HG03342 (cell line): ENCODE data around the gene AHCYL1.
"Not testable (repeated sequence)": the region's sequence is repeated elsewhere in the genome, so short reads cannot be mapped to it uniquely, and the experiment has no call there.

Experiments used
- ATAC-seq: cut with Tn5 transposase; IDR thresholded peaks from one replicate; pipeline ENCODE4 v1.9.1; 2021; ENCODE audit warnings: mild to moderate bottlenecking, moderate library complexity; ENCODE audit not compliant: unreplicated experiment

Gene AHCYL1

DNA sequence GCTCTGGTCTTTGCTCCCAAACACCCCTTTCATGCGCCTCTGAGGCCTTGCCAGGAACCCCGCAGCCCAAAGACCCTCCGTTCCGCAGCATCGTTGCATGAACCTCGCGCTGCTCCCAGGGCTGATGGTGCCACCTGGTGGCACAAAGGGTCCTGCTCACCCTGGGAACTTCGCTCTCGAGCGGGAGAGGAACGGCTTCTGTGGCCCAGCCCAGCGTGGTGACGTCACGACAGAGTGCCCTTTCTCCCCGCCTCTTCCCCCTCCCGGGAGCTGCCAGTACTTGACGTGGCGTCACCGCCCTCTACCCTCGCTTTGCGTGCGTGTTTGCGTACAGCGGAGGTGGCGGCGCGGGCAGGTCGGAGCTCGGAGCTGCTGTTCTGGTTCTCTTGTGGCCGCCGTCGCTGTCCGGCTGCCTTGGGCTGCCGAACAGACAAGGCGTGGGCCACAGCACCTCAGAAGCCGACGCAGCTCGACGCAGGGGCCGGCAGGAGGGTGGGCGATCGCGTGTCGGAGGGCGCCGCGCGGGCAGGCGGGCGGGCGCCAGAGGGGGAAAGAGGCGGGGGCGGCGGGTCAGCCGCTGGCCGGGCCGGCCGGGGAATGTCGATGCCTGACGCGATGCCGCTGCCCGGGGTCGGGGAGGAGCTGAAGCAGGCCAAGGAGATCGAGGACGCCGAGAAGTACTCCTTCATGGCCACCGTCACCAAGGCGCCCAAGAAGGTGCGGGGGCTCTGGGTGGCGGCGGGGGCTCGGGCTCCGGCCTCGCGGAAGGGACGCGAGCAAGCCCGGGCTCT lies at the start of gene AHCYL1:
TSS of gene AHCYL1 (plus strand) at position 310 of the 791 bp plus-strand sequence. CDS start at position 598, 288 bp downstream.
- peak; percentile 97 for ATAC-seq

DNA sequence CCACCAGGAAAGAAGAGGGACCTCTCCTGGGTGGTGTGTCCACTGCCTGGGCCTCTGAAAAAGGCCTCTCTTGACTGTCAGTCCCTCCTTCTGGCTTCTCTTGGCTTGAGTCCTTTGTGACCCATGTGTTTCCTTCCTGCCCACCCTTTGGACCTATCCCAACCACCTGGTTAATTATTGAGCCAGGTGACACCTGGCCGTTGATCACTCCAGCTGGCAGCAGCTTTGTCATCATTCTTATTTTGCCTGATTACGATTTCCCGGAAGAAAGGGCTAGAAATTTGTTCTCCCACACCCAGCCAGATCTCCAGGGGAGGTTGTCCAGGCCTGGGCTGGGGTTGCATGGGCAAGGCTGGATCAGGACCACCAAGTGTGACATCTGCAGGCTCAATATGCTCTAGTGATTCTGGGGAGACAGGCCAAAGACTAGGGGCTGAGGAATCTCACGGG lies 49.1 kb upstream of the AHCYL1 start:
- no peak for ATAC-seq

DNA sequence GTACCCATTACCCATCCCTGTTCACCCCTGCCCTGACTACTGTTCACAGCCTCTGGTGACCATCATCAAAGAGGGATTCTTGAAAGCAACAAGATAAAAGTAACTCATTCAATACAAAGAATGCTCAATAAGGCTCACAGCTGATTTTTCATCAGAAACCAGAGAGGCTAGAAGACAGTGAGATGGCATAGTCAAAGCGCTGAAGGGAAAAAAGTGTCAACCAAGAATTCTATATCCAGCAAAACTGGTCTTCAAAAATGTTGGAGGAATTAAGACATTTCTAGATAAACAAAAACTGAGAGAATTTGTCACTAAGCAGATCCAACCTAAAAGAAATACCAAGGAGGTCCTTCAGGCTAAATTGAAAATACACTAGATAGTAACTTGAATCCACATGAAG lies 46.8 kb upstream of the AHCYL1 start:
- no peak for ATAC-seq

DNA sequence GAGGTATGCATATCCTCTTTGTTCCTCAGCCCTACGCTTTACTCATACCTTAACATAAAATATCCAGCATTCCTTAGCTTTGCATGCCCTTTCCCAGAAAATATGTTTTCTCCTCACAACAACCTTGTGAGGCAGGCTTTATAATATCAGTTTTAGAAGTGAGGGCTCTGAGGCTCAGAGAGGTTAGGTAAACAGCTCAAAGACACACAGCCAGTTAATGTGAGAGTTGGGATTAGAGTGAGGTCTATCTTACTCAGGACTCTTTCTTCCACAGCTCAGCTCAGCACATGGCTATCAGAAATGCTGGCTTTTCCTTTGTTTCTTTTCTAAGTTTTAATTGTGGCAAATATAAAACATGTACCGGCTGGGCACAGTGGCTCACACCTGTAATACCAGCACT lies 46.0 kb upstream of the AHCYL1 start:
- no peak for ATAC-seq

DNA sequence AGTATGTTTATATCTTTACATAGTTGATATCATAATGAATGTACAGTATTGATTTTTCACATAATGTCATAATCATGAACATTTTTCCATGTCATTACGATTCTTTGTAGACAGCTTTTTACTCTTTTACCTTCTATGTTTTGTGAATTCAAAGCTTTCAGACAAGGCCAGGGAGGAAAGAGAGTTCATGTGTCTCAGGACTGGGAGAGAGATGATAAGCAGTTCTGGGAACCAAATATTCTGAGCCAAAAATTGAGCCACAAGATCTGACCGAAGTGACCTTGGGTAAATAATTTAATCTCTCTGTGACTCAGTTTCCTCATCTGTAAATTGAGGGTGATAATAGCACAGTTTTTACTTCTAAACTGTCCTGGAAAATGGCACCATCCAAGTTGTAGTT lies 42.1 kb upstream of the AHCYL1 start:
- ATAC-seq: no peak

DNA sequence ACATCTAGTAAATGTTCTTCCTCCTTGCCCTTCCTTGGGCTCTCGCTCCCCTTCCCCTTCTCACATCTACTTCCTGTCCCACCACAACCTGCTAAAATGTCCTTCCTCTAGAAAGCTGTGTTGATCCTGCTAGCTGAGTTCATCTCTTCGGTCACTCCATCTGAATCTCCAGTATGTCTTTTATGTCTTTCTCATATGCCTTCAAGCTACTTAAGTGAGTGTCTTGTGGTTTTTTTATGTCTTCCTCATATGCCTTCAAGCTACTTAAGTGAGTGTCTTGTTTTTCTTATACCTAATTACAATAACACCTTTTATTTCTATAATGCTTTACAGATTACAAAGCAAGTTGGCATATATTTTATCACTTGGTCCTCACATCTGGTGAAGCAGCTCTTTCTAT lies 40.0 kb upstream of the AHCYL1 start:
- no peak for ATAC-seq

DNA sequence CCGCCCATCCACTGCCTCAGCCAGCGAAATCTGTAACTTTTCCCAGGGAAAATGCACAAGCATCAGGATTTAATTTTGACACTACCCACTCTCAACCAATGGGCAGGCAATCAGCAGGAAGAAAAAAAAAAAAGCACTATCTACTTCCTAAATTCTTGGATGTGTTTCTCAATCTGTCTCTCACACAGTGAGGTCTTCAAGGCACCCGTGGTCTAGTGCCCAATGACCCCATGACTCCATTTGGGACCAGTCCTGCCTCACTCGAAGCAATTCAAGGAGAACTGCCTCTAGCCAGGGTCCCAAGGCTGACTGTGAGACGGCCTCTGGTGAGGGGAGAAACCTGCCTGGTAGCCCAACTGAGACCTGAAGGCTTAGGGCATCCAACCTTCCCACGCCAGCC lies 38.1 kb upstream of the AHCYL1 start:
- ATAC-seq: no peak

DNA sequence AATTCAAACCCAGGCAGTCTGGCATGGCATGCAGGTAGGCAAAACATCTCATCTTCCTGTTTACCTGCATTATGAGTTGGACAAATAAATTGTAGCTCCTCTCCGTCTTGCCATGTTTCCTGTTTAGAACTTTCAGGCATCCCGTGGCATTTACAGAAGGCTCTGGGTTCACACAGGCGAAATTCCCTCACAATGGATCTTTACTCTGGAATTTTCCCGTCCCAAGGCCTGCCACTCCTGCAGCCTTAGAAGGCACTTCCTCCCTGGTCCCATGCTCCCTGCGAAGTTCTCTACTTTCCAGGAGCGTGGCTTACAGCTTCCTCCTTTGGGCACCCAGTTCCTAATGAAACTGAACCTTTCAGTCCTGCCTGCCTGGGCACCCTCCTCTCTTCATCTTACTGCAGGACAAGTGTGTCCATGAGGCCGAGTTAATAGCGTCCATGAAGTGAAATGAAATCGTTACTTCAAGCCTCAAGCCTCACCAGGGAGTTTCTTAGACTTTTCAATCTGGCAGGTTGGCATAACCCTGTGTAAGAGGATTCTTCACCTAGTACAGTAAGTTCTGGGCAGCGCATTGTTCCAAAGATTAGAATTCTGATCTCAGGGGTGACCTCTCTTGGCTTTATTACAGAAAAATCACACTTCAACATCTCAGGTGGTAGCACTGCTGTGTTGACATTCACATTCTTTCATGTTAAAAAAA lies 36.8 kb upstream of the AHCYL1 start:
- no peak for ATAC-seq

DNA sequence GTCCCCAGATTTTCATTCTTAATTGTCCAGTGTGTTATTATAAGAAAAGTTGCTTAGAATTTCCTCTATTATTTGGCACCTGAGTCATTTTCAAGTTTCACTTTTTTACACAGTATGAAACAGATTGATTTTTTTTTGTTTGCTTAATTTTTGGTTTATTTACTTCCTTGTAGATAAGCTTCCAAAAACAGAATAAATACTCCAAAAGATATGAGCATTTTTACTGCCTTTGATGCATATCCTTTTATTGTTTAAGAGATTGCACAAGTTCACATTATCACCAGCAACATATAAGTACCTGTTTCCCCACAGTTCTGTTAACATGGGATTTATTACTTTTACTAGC lies 36.3 kb upstream of the AHCYL1 start:
- ATAC-seq: no peak

DNA sequence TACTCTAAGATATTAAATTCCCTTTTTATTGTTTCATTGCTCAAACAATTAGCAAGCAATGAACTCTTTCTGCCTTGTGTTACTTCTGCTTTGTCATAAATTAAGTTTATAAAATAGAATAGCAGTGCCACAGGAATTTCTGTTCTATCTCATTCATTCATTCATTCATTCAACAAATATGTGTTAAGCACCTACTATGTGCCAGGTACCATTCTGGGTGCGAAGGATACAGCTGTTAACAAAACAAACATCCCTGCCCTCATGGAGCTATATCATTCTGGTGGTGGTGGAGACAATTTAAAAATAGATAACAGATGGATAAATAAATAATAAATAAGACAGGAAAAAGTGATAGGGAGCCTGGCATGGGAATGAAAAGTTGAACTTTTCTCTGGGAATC lies 34.5 kb upstream of the AHCYL1 start:
- ATAC-seq: no peak

DNA sequence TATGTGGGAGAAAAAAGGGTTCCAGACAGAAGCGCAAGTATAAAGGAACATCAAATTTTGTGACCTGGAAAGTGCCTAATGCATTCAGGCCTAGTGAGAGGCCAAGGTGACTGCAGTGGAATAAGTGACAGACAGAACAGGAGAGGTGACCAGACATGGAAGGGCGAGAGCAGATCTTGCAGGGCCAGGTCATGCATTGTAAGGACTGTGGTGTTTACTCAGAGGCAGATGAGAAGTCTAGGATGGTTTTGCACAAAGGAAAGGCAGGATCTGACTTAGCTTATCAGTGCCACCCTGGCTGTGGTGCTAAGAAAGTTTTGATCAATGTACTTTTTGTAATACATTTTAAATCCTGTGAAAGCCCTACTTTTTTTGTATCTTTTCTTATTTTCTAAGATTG lies 34.1 kb upstream of the AHCYL1 start:
- no peak for ATAC-seq

DNA sequence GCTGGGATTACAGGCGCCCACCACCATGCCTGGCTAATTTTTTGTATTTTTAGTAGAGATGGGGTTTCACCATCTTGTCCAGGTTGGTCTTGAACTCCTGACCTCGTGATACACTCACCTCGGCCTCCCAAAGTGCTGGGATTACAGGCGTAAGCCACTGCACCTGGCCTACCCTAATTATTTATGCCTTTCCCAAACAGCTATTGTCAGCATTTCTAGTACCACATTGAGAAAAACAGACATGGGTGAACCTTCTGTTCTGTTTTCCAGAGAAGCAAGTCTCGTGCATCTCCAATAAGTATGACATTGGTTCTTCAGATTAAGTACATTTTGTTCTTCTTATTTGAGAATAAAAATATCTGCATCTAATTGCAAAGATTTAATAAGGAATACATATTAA lies 33.1 kb upstream of the AHCYL1 start:
- ATAC-seq: not testable (repeated sequence)

DNA sequence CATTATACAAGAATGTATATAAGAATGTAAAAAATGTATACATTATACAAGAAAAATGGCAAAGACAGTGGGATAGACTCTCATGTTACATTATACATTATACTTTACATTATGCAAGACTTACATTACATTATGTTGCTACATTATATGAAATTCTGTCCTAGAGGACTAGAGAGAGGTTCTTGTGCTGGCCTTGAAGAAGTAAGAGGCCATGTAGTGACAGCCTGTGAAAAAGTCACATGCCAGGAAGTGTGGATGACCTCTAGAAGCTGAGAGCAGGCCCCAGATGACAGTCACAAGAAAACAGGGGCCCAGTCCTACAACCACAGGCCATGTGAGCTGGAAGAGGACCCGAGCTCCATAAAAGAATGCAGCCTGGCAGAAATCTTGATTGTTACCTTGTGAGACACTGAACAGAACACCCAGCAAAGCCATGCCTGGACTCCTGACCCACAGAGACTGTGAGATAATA lies 30.5 kb upstream of the AHCYL1 start:
- ATAC-seq: no peak

DNA sequence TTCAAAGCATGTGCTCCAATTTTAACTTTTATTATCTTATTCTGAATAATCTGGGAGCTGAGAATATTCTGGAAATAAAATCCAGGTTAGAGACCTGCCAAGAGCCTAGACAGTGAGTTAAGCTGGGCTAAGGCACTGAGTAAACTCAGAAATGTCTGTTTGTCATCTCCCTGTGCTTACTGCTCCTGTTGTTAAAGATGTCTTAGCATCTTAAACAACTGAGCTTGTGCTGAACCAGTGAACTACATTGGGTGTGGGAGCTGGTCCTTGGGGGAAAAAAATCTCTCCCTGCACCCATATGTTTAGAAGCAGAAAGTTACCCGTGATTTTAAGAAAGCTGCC lies 25.0 kb upstream of the AHCYL1 start:
- no peak for ATAC-seq

DNA sequence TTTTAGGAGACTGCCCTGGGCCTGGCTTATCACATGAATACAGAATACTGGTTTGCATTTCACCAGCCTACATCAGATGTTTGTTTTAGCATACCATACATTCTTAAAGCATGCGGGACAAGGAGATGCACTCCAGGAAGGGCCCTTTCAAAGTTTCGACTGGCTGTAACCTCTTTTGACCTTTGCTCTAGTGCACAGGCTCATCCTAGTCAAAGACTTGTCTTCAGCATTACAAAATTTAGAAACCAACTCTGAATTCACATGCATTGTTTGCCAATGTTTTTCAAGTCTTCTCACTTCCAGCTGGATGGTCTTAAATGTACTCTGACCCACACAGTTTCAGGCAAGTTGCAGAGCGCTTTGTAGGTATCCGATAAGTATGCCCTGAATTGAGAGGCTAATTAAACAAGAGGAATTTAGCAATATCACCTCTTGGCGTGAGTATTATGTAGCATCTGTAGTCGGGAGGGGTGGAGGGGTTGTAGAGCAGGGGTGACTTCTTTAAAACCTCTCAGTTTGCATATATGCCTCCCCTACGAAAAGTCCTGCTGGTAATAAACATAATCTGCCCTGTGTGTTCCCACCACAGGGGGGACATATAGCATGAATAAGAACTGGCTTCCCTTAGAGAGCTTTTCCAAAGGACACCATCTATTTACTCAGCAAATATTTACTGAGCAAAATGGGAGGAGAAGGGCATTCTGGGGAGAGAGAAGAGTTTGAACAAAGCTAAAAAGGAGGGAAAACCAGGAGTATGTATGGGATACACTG lies 24.4 kb upstream of the AHCYL1 start:
- no peak for ATAC-seq

DNA sequence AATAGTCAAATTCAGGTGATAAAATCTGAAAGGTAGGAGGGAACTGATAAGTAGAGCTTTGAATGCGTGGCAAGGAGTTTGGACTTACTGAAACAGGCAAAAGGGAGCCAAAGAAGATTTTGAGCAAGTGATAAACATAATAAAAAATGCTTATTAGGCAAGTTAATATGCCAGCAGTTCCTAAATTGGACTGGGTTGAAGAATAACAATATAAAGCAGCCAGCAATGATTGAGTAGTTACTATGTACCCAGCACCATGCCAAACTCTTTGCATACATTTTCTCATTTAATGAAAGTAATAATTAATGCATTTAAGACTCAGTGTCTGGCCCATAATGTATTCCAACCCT lies 23.8 kb upstream of the AHCYL1 start:
- ATAC-seq: no peak

DNA sequence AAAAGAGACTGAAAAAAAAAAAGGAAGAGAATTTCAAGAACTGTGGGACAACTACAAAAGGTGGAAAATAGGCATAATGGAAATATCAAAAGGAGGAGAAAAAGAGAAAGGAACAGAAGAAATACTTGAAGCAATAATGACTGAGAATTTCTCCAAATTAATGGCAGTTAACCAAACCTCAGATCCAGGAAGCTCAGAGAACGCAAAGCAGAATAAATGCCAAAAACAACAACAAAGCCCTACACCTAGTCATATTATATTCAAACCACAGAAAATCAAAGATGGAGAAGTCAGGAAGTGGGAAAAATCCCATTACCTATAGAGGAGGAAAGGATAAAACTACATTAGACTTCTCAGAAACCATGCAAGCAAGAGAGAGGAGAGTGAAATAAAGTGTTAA lies 20.7 kb upstream of the AHCYL1 start:
- no peak for ATAC-seq

DNA sequence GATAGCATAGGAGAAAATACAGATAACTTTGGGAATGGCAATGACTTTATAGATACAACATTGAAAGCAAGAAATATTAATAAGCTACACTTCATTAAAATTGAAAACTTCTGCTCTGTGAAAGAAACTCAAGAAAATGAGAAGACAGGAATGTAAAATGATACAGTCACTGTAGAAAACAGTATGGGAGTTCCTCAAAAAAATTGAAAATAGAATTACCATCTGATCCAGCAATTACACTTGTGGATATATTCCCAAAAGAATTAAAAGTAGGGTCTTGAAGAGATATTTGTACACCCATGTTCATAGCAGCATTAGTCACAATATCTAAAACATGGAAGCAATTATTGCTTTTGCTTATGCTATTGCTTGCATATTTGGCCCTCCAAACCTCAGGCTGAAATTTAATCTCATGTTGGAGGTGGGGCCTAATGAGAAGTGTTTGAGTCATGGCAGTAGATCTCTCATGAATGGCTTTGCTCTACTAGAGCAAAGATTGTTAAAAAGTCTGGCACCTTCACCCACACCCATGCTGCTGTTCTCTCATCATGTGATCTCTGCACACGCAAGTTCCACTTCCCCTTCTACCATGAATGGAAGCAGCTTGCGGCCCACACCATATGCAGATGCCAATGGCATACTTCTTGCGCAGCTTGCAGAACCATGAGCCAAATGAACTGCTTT lies 15.3 kb upstream of the AHCYL1 start:
- no peak for ATAC-seq

DNA sequence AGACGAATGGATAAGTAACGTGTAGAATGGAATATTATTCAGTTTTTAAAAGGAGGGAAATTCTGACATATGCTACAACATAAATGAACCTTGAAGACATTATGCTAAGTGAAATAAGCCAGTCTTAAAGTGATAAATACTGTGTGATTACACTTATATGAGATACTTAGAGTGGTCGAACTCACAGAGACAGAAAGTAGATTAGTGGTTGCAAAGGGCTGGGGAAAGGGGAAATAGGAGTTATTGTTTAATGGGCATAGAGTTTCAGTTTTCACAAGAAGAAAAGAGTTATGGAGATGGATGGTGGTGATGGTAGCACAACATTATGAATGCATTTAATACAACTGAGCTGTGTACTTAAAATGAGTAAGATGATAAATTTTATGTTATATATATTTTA lies 14.7 kb upstream of the AHCYL1 start:
- ATAC-seq: no peak

DNA sequence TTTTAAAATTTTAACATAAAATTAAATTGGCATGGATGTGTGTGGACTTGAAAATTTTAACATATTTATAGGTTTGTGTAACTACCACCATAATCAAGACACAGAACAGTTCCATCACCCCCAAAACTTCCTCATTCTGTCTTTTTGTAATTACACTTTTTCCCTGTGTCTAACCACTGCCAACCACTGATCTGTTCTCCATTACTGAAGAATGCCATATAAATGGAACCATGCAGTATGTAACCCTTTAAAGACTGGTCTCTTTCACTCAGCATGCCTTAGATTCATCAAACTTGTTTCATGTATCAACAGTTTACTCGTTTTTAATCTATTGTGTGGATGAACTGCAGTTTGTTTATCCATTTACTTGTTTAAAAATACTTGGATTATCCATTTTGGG lies 13.0 kb upstream of the AHCYL1 start:
- no peak for ATAC-seq

DNA sequence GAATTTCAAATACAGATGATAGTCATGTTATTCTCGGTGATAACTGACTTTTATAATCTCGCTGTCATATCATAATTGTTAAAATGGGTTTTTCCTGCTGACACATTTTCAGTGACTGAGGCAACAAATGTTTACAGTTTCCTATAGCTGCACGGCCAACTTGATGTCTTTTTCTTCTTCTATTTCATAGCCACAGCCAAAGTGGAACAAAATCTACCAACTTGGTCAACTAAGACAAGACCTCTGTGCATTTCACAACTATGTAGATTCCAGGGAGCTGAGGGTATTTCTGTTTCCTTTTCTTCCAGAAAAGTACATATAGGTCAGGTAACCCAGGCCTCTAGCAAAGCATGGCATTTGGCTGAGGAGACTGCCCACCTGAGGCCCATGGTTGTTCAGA lies 10.4 kb upstream of the AHCYL1 start:
- no peak for ATAC-seq
